Astrocyte of the spinal cord (primary cell): ENCODE measurements around the gene MARVELD1.

Experiments used
- DNase-seq: peaks from one replicate; pipeline ENCODE4 v3.0.0; 2011; ENCODE audit warnings: low read depth, low spot score
- H3K4me3 ChIP-seq: 2 replicates; pipeline ENCODE4 v1.5.1; 2011; ENCODE audit warnings: low read depth, mild to moderate bottlenecking, low read length, moderate library complexity
- in situ Hi-C: cut with HindIII; loops from 2 replicates; pipeline ENCODE4 v1.10.0; 2017; ENCODE audit warnings: low sequenced_read_pairs
- TF ChIP-seq, protein P1 (sequence below): IDR thresholded peaks from 2 replicates; pipeline ENCODE4 v1.5.1; 2012; ENCODE audit warnings: low read depth, mild to moderate bottlenecking, low read length, inconsistent platforms

Gene MARVELD1

DNA sequence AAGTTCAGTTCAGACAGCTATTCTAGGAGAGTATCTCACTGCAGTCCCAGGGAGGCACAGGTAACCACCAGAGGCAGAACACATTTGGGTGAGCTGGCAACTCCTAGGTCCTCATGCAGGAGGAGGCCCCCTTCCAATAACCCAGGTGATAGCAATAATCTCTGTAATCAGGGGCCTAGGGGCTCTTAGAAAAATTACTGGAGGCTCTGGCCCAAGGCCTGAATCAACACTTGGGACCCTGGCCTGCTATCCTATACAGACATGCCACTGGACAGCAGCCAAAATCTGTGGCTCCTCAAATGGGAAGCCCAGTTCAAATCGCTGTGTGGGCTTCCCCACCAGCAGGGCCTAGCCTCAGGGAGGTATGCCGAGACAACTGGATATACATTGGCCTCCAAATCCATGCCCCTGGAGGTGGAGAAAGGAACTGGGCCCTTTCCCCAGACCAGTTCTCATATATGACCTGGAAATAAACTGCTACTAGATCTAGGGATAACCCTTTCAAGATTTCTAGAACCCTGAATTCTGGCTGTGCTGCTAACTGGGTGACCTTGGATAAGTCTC is 28.1 kb upstream of the MARVELD1 start:
- H3K4me3 ChIP-seq: peak overlapping the region; percentile 1
- DNase-seq: peak; percentile 25
- TF ChIP-seq, protein P1, sequence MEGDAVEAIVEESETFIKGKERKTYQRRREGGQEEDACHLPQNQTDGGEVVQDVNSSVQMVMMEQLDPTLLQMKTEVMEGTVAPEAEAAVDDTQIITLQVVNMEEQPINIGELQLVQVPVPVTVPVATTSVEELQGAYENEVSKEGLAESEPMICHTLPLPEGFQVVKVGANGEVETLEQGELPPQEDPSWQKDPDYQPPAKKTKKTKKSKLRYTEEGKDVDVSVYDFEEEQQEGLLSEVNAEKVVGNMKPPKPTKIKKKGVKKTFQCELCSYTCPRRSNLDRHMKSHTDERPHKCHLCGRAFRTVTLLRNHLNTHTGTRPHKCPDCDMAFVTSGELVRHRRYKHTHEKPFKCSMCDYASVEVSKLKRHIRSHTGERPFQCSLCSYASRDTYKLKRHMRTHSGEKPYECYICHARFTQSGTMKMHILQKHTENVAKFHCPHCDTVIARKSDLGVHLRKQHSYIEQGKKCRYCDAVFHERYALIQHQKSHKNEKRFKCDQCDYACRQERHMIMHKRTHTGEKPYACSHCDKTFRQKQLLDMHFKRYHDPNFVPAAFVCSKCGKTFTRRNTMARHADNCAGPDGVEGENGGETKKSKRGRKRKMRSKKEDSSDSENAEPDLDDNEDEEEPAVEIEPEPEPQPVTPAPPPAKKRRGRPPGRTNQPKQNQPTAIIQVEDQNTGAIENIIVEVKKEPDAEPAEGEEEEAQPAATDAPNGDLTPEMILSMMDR: peak; percentile 41
- in situ Hi-C loops: loop anchor here (5.0 kb wide), 1 partner anchor 42 kb away; no protein-coding TSS in a partner anchor

DNA sequence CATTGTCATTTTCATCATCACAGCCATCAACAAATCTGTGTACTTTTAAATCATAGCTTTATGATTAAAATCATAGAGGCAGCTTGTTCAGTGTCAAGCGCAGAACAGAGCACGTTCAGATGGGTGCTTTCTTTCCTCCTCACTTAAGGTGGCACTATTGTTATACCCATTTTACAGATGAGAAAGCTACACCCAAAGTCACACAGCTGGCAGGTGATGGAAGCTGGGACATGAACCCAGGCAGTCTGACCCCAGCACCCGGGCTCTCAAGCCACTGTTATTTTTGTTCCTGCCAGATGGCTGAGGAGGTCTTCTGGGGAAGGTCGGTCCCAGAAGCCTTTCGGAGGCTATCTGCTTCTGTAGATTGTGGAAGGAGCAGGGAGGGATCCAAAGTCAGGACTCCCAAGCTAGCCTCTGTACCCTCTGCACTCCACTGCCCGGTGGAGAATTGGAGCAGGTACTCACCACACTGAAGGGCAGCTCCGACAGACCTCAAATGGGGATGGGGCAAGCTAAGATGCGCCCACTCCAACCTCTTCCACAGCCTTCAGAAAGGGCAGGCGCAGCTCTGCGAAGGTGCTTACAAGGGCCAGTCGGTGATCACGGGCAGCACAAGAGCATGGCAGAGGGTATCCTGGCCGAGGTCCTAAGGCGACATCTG is 27.1 kb upstream of the MARVELD1 start:
- TF ChIP-seq, protein P1: no peak
- no peak for DNase-seq
- H3K4me3 ChIP-seq: peak overlapping the region; percentile 72
- in situ Hi-C loops: loop anchor here (5.0 kb wide), 1 partner anchor 41 kb away; no protein-coding TSS in a partner anchor

DNA sequence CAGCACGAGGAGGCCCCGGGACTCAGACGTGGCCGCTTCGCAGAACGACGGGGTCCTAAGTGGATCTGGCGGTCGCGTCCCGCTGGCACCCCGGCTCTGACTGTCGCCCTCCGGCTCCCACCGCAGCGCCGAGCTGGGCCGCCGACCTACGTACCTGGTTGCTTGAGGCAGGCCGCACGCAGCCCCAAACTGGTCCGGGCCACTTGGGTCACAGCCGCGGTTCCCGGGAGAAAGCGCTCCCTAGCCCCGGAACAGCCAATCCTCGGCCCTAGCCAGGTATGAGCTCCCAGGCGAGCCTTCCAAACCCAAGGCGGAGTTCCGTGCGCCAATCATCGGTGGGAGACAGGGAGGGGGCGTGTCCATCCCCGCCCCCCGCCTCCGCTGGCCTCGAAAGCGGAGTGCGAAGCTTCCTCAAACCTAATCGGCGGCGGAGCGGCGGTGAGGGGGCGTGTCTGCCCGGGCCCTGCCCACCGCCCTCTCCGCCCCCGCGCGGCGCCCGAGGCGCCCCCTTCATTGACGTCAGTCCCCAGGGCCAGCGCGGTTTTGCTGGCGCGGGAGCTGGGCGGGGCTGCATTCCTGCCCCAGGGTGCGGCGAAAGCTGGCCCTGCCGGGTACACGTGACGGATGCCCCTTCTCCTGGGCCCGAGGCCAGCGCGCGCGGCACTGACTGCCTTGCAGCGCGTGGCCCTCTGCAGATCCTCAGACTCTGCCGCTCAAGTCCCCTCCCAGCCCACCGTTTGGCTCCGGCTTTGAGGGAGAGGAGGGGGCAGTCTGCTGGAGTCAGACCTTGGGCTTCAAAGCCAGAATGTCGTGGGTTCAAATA is 26.4 kb upstream of the MARVELD1 start, which contains the start of gene AVPI1:
AVPI1 (minus strand) TSS at position 280 of the 823 bp plus-strand sequence. CDS start 7,336 bp downstream, outside the sequence.
- in situ Hi-C loops: loop anchor here (5.0 kb wide), 1 partner anchor 40 kb away; no protein-coding TSS in a partner anchor
- DNase-seq: peak; percentile 98
- H3K4me3 ChIP-seq: peak within 1 kb of the TSS; percentile 72
- TF ChIP-seq, protein P1: no peak

DNA sequence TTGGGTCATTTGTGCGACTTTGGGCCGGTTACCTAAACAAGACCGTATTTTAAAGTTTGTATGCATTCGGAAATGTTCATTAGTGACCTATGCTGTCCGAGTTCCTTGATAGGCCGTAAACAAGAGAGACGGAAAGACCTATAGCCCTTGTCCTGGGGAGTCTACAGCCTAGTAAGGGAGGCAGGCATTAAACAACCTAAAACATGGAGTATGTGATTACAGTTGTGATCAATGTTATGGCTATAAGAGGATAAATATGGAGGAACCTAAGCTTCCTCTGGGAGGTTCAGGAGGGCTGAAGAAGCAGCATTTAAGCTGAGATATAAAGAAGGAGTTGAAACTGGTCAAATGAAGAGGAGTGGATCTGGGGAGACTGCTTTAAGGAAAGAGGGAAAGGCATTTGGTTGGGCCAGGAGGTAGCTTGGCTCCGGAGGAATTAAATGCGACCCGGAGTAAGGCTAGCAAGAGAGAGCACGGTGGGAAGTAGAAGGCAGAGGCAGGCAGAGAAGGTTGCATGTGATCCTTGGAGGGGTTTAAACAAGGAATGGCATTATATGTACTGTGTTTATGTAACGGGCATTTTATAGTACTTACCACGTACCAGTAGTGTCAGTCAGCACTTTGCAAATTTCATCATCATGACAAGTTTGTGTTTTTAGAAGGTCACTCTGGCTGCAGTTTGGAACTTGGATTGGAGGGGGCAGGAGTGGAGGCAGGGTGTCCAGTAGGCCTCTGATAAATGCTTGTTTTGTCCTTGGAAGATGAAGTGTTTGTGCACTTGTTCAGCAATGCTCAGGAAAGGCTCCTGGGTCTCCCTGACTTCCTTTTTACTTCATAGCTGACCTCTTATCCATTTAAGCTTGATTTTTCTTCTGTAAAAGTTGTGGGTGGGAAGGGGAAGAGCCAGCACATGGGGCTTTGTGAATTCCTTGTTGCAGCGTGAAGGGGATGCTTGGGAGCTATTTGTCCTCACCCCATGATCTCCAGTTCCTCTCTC is 25.4 kb upstream of the MARVELD1 start:
- peak; percentile 48 for DNase-seq
- TF ChIP-seq, protein P1: no peak

DNA sequence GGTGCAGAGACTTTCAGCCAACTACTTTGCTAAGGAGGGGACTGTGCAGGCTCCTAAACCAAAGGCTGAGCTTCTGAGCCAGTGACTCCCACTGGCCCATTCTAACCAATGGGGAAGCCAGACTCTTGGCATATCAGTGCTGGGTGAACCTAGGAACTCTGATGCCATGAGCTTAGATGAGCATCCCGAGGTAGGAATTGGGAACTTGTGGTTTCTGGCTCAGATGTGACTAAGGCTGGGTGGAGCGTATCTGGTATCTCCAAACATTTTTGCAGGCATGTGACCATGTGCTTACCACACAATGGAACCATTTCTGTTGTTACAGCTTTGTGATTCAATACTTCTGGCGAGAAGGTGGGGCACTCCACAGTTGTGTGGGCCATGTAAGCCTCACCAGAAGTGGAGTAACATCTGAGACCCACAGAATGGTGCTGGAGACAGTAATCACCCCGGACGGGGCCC is 23.9 kb upstream of the MARVELD1 start:
- no peak overlapping the region for H3K4me3 ChIP-seq
- peak; percentile 89 for DNase-seq
- in situ Hi-C loops: loop anchor here (5.0 kb wide), 1 partner anchor 38 kb away; no protein-coding TSS in a partner anchor
- TF ChIP-seq, protein P1: no peak

More for the DNA sequence above, 25.4 kb upstream of the MARVELD1 start:
- in situ Hi-C loops: loop anchor here (5.0 kb wide), 1 partner anchor 39 kb away; no protein-coding TSS in a partner anchor
- peak overlapping the region; percentile 34 for H3K4me3 ChIP-seq
